MCF 10A (cell line): ENCODE data around the gene GSAP. TPM values are rescaled to one million over a fixed set of nuclear protein-coding genes. Genes with fewer than 3 reads are reported as not detected.

Experiments
- BruUV-seq: library from RNA; stranded (reverse); fragments of 400-500 nt; replicated peaks from 2 replicates; lab custom pipeline; 2021; lab: Mats Ljungman, UMichigan
- CTCF ChIA-PET: fragments of 300-600 bp; sonication (Branson Sonifier 250); formaldehyde crosslinking; extraction: SDS; loops from one replicate; lab custom pipeline; 2021; ENCODE audit warnings: antibody characterized with exemption, inconsistent platforms; lab: Yijun Ruan, JAX
- POLR2A ChIA-PET: fragments of 300-600, 350-650 bp; sonication (Branson Sonifier 250); formaldehyde crosslinking; extraction: SDS; loops from one replicate; lab custom pipeline; 2020; ENCODE audit warnings: antibody characterized with exemption, inconsistent platforms; lab: Yijun Ruan, JAX
- DNase-seq: peaks from one replicate; pipeline ENCODE4 v3.0.0-alpha.2; 2018; ENCODE audit not compliant: unreplicated experiment
- H3K27ac Mint-ChIP-seq: one replicate; pipeline ENCODE4 v1.8.0; 2022; ENCODE audit warnings: mild to moderate bottlenecking, low read depth, mixed read lengths; ENCODE audit not compliant: unreplicated experiment
- H3K27me3 Mint-ChIP-seq: one replicate; pipeline ENCODE4 v1.8.0; 2022; ENCODE audit warnings: mixed read lengths; ENCODE audit not compliant: insufficient read depth, unreplicated experiment
- H3K36me3 Mint-ChIP-seq: one replicate; pipeline ENCODE4 v1.8.0; 2022; ENCODE audit warnings: mild to moderate bottlenecking, moderate library complexity, mixed read lengths; ENCODE audit not compliant: insufficient read depth, unreplicated experiment
- H3K4me1 Mint-ChIP-seq: one replicate; pipeline ENCODE4 v1.8.0; 2022; ENCODE audit warnings: mixed read lengths; ENCODE audit not compliant: insufficient read depth, unreplicated experiment
- H3K4me3 Mint-ChIP-seq: one replicate; pipeline ENCODE4 v1.8.0; 2022; ENCODE audit warnings: mild to moderate bottlenecking, moderate library complexity, mixed read lengths; ENCODE audit not compliant: unreplicated experiment
- H3K9me3 Mint-ChIP-seq: one replicate; pipeline ENCODE4 v1.8.0; 2022; ENCODE audit warnings: mixed read lengths; ENCODE audit not compliant: unreplicated experiment
- intact Hi-C: fragments of 100-400 bp; cut with micrococcal nuclease; formaldehyde crosslinking; loops from 2 replicates; pipeline ENCODE4 v1.14.1; 2022
- total RNA-seq: library from RNA; stranded (reverse); gene quantifications from 2 replicates; pipeline ENCODE4 v1.2.3, GENCODE V29; 2022
- TF ChIP-seq, protein P1 (sequence below): fragments of 200-600 bp; IDR thresholded peaks from one replicate; pipeline ENCODE4 v1.8.0; 2022; ENCODE audit warnings: antibody characterized with exemption, mild to moderate bottlenecking; ENCODE audit not compliant: unreplicated experiment

GSAP gene
- total RNA-seq, 1 experiment from 2014 or later: 13.7 TPM

- Mint-ChIP-seq H3K36me3 (no peaks in the 10 kb centered on the region), H3K9me3 (no peaks in the 10 kb centered on the region), H3K27me3 (no peaks in the 10 kb centered on the region), H3K4me3 (no peak overlapping the region), H3K4me1 (peaks cover 14% of the 10 kb centered on the region), H3K27ac (no peak overlapping the region)
- BruUV-seq: no TSS peak
- DNase-seq: no peak
- TF ChIP-seq, protein P1, sequence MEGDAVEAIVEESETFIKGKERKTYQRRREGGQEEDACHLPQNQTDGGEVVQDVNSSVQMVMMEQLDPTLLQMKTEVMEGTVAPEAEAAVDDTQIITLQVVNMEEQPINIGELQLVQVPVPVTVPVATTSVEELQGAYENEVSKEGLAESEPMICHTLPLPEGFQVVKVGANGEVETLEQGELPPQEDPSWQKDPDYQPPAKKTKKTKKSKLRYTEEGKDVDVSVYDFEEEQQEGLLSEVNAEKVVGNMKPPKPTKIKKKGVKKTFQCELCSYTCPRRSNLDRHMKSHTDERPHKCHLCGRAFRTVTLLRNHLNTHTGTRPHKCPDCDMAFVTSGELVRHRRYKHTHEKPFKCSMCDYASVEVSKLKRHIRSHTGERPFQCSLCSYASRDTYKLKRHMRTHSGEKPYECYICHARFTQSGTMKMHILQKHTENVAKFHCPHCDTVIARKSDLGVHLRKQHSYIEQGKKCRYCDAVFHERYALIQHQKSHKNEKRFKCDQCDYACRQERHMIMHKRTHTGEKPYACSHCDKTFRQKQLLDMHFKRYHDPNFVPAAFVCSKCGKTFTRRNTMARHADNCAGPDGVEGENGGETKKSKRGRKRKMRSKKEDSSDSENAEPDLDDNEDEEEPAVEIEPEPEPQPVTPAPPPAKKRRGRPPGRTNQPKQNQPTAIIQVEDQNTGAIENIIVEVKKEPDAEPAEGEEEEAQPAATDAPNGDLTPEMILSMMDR: no peak
- intact Hi-C loops: no loop called here
- CTCF ChIA-PET: no interaction called here
- POLR2A ChIA-PET: interaction anchor here (0.7 to 1.3 kb wide), 2 partner anchors 9 to 11 kb away, joined by 4 to 6 read pairs; no protein-coding TSS in a partner anchor
Observed at GRCh38 chr7:77403957-77404356, 12.2 kb downstream of the GSAP start.

DNA sequence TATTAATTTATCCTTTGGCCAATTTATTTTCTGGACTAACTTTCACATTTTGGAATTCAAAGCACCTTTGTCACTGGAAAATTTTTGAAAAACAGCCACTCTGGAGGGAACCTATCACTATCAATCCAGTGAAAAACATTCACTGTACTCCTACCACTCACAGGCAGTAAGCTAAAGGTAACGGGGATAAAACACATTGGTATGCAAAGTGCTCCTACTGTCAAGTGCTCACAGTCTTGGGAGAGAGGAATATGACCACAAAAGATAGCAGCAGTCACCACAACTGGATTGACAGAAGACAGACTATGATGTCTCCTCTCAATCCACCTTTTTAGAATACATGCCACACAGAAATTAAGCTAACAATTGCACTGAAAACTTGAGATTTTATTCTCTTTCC is 13.3 kb downstream of the GSAP start:
- Mint-ChIP-seq H3K4me1 (peaks cover 9% of the 10 kb centered on the region), H3K27me3 (no peaks in the 10 kb centered on the region)

GRCh38 chr7:77401002-77401401 is 15.1 kb downstream of the GSAP start:
- Mint-ChIP-seq H3K9me3 (no peaks in the 10 kb centered on the region), H3K4me3 (no peak overlapping the region), H3K27ac (no peak overlapping the region), H3K27me3 (no peaks in the 10 kb centered on the region), H3K36me3 (no peaks in the 10 kb centered on the region), H3K4me1 (peaks cover 9% of the 10 kb centered on the region)
- BruUV-seq: no TSS peak
- DNase-seq: no peak
- CTCF ChIA-PET: interaction anchor here (0.6 kb wide), 1 partner anchor 955 kb away, joined by 3 read pairs; no protein-coding TSS in a partner anchor
- intact Hi-C loops: no loop called here
- POLR2A ChIA-PET: interaction anchor here (0.6 kb wide), 1 partner anchor 27 kb away, joined by 3 read pairs; no protein-coding TSS in a partner anchor
- TF ChIP-seq, protein P1: no peak

More for the DNA sequence above, 13.3 kb downstream of the GSAP start:
- no TSS peak for BruUV-seq
- ChIA-PET POLR2A (no interaction called here), CTCF (interaction anchor here (0.7 kb wide), 1 partner anchor 198 kb away, joined by 3 read pairs; no protein-coding TSS in a partner anchor)
- intact Hi-C loops: no loop called here
- Mint-ChIP-seq H3K9me3 (no peaks in the 10 kb centered on the region), H3K4me3 (no peak overlapping the region), H3K27ac (no peak overlapping the region), H3K36me3 (no peaks in the 10 kb centered on the region)
- no peak for DNase-seq
- TF ChIP-seq, protein P1: no peak

- intact Hi-C loops: no loop called here
- TF ChIP-seq, protein P1: no peak
- Mint-ChIP-seq H3K36me3 (no peaks in the 10 kb centered on the region), H3K27me3 (no peaks in the 10 kb centered on the region), H3K9me3 (no peaks in the 10 kb centered on the region), H3K4me3 (no peak overlapping the region), H3K4me1 (peaks cover 9% of the 10 kb centered on the region), H3K27ac (no peak overlapping the region)
- BruUV-seq: no TSS peak
- ChIA-PET POLR2A (no interaction called here), CTCF (interaction anchor here (0.6 to 1.0 kb wide), 3 partner anchors 29 to 975 kb away, joined by 3 to 4 read pairs (median 3); no protein-coding TSS in a partner anchor)
- DNase-seq: no peak
Observed at GRCh38 chr7:77399816-77400215, 16.3 kb downstream of the GSAP start.
